Tibial nerve (tissue), 4 donors: Measurements from ENCODE around the gene PRPH. TPM values are rescaled to one million over a fixed set of nuclear protein-coding genes. Genes with fewer than 3 reads are reported as not detected.

Experiments used
- DNase-seq, 2 donors: peaks; one replicate each; pipeline ENCODE4 v3.0.0-alpha.2; 2019; ENCODE audit warnings: low spot score in 2 of 2
- H3K27ac ChIP-seq, 4 donors: fragments of 200-600 bp; sonication (generic) in 3 of 4; one replicate each; pipeline ENCODE4 v1.5.1; 2017 to 2019; ENCODE audit warnings: mild to moderate bottlenecking in 1 of 4
- H3K27me3 ChIP-seq, 2 donors: fragments of 200-600 bp; sonication (generic) in 1 of 2; one replicate each; pipeline versions ENCODE4 v1.5.1 to v1.6.0; 2017 to 2019
- H3K36me3 ChIP-seq, 3 donors: fragments of 200-600 bp; sonication (generic); one replicate each; pipeline ENCODE4 v1.5.1; 2018 to 2019
- H3K4me1 ChIP-seq, 4 donors: fragments of 200-600 bp; sonication (generic) in 3 of 4; one replicate each; pipeline ENCODE4 v1.5.1; 2017 to 2019
- H3K4me3 ChIP-seq, 4 donors: fragments of 200-600 bp; sonication (generic) in 3 of 4; one replicate each; pipeline ENCODE4 v1.5.1; 2017 to 2019; ENCODE audit warnings: mild to moderate bottlenecking in 1 of 4, moderate library complexity in 1 of 4
- H3K9me3 ChIP-seq, 4 donors: fragments of 200-600 bp; sonication (generic) in 3 of 4; one replicate each; pipeline ENCODE4 v1.5.1; 2017 to 2019
- EP300 ChIP-seq, 2 donors: sonication (generic); formaldehyde crosslinking; IDR thresholded peaks; one replicate each; pipeline ENCODE4 v1.6.1; 2017; ENCODE audit warnings: antibody characterized with exemption in 2 of 2, mild to moderate bottlenecking in 1 of 2
- POLR2A ChIP-seq, 2 donors: fragments of 450-650 bp; IDR thresholded peaks; one replicate each; pipeline ENCODE4 v1.6.1; 2017; ENCODE audit warnings: antibody characterized with exemption in 2 of 2, mild to moderate bottlenecking in 2 of 2, moderate library complexity in 2 of 2
- WGBS, 2 donors: methylation state at CpG; one replicate each; pipeline ENCODE4 v1.1.5; 2018; 5-methylcytosine and 5-hydroxymethylcytosine counted together
- total RNA-seq, 4 donors: library from RNA; depleted of rRNA; stranded (reverse); fragments of >200 nt; gene quantifications; one replicate each; pipeline ENCODE4 v1.1.0, GENCODE V29; 2016
- TF ChIP-seq, protein P1 (sequence below), 5 experiments: fragments of 200-600 bp in 3 of 5; fragments of 450-650 bp in 2 of 5; sonication (generic) in 3 of 5; IDR thresholded peaks; one replicate each; pipeline ENCODE4 v1.5.1; 2016 to 2019; ENCODE audit warnings: antibody characterized with exemption in 5 of 5, mild to moderate bottlenecking in 3 of 5, moderate library complexity in 2 of 5

Gene PRPH
- total RNA-seq, 4 donors from 2014 or later, result 0.20 to 0.84 (median 0.22) TPM; not detected in 1

DNA sequence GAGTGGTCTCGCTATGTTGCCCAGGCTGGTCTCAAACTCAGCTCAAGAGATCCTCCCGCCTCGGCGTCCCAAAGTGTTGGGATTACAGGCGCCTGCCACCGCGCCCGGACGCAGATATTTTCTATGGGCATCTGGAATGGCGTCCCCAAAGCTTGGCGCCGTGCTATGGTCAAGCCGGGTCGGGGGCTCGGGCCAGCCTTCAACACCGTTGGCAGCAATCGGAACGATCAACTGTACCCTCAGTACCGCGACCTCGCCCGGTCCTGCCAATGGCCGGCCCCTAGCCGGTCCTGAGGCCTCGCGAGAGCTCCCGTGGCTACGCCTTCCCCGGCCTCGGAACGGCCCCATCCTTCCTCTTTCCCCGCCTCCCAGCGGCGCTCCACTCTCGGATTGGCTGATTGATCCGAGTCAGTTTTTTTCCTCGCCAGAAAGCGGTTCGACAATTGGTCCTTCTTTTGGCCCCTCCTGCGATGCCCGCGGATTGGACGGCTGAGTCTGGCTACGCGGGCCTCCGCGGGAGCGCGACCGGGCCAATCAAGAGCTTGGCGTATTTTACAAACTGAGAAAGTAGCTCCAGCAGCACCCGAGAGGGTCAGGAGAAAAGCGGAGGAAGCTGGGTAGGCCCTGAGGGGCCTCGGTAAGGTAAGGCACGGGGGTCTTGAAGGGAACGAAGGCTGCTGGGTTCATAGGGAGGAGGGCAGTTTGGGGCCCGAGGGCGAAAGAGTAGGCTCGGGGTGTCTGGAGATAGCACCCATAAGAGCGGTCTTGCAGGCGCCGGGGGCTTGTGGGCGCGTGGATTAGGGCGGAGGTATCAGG is 28.0 kb downstream of the PRPH start, which contains the start of gene TROAP:
TSS of gene TROAP (plus strand) at position 548 of the 816 bp plus-strand sequence. CDS start 354 bp downstream, outside the sequence.
- TF ChIP-seq EP300 (IDR thresholded peaks at IDR 0.05) (peak; percentile 54 to 69), POLR2A (IDR thresholded peaks at IDR 0.05) (peak; percentile 29 to 40)
- TF ChIP-seq, protein P1, sequence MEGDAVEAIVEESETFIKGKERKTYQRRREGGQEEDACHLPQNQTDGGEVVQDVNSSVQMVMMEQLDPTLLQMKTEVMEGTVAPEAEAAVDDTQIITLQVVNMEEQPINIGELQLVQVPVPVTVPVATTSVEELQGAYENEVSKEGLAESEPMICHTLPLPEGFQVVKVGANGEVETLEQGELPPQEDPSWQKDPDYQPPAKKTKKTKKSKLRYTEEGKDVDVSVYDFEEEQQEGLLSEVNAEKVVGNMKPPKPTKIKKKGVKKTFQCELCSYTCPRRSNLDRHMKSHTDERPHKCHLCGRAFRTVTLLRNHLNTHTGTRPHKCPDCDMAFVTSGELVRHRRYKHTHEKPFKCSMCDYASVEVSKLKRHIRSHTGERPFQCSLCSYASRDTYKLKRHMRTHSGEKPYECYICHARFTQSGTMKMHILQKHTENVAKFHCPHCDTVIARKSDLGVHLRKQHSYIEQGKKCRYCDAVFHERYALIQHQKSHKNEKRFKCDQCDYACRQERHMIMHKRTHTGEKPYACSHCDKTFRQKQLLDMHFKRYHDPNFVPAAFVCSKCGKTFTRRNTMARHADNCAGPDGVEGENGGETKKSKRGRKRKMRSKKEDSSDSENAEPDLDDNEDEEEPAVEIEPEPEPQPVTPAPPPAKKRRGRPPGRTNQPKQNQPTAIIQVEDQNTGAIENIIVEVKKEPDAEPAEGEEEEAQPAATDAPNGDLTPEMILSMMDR (IDR thresholded peaks at IDR 0.05), result peak in 1 of 5 experiments; percentile 34
- H3K4me3 ChIP-seq, result peak within 1 kb of the TSS; percentile 52 to 97 (median 72)
- no peaks in the 10 kb centered on the region for H3K27me3 ChIP-seq
- peak within 1 kb of the TSS in 3 of 4 donors; percentile 67 to 73 (median 72) for H3K27ac ChIP-seq
- peaks cover 0 to 16% (median 4%) of the 10 kb centered on the region in 4 donors for H3K4me1 ChIP-seq
- 1% methylated on average over 64 to 65 of the region's 65 CpGs for WGBS, 2 donors
- peak; percentile 92 to 94 for DNase-seq
- H3K9me3 ChIP-seq, result no peaks in the 10 kb centered on the region
- H3K36me3 ChIP-seq, result no peaks in the 10 kb centered on the region

DNA sequence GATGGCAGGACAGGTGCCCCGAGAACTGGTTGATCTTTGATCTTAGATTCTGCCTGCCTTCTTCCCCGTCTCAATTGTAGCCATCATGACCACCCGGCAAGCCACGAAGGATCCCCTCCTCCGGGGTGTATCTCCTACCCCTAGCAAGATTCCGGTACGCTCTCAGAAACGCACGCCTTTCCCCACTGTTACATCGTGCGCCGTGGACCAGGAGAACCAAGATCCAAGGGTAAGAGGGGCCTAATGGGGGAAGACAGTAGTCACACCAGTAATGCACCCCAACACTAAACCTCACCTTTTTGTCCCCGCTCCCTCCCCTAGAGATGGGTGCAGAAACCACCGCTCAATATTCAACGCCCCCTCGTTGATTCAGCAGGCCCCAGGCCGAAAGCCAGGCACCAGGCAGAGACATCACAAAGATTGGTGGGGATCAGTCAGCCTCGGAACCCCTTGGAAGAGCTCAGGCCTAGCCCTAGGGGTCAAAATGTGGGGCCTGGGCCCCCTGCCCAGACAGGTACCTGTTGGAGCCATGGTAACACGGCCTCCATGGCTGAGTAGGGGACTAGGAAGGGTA is 28.7 kb downstream of the PRPH start:
- no peak overlapping the region for H3K27ac ChIP-seq
- WGBS, 2 donors, result 8 to 13% methylated on average over 18 to 19 of the region's 19 CpGs
- H3K9me3 ChIP-seq, result no peaks in the 10 kb centered on the region
- H3K4me1 ChIP-seq, result peaks cover 0 to 16% (median 4%) of the 10 kb centered on the region in 4 donors
- no peak for TF ChIP-seq POLR2A (IDR thresholded peaks at IDR 0.05)
- TF ChIP-seq, protein P1 (IDR thresholded peaks at IDR 0.05), result no peak
- no peak for TF ChIP-seq EP300 (IDR thresholded peaks at IDR 0.05)
- H3K4me3 ChIP-seq, result peak overlapping the region; percentile 52 to 97 (median 72)
- H3K36me3 ChIP-seq, result no peaks in the 10 kb centered on the region
- H3K27me3 ChIP-seq, result no peaks in the 10 kb centered on the region
- DNase-seq, result no peak

DNA sequence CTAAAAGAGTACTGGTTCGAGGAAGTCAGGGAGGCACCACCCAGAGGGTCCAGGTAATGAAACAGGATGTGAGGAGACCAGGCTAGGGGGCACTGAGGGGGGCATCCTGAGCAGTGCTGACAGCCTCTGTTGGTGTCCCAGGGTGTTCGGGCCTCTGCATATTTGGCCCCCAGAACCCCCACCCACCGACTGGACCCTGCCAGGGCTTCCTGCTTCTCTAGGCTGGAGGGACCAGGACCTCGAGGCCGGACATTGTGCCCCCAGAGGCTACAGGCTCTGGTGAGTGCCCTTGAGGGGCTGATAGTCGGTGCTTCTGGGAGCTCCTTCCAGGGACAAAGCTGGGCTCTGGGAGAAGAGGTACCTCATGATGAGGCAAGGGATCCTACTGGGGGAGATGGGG is 30.7 kb downstream of the PRPH start:
- Histone ChIP-seq H3K27ac (no peak overlapping the region), H3K4me1 (peaks cover 0 to 16% (median 4%) of the 10 kb centered on the region in 4 donors), H3K36me3 (no peaks in the 10 kb centered on the region), H3K4me3 (no peak overlapping the region), H3K27me3 (peaks cover 0 to 1% of the 10 kb centered on the region in 2 donors), H3K9me3 (no peaks in the 10 kb centered on the region)
- DNase-seq, result no peak
- 84 to 100% methylated on average over 5 to 6 of the region's 6 CpGs for WGBS, 2 donors
- TF ChIP-seq EP300 (IDR thresholded peaks at IDR 0.05) (no peak), POLR2A (IDR thresholded peaks at IDR 0.05) (no peak)
- TF ChIP-seq, protein P1 (IDR thresholded peaks at IDR 0.05), result no peak

DNA sequence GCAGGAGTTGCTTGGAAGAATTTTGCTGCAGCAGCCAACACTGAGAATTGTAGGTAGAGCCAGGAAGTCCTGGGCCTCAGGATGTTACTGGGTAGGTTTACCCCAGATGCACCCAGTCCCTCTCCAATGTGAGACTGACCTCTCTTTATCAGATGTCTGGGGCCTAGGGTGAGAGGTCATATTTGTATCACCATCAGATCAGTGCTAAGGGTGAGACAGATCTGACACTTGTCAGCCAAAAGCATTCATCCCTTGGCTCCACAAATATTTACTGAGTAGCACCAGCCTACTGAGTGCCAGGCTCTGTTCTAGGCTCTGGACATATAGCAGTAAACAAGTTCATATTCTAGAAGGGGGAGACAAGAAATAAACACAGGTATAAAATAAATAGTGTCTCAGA is 32.4 kb downstream of the PRPH start:
- Histone ChIP-seq H3K27me3 (peaks cover 0 to 12% of the 10 kb centered on the region in 2 donors), H3K4me3 (no peak overlapping the region), H3K27ac (no peak overlapping the region), H3K9me3 (no peaks in the 10 kb centered on the region), H3K36me3 (no peaks in the 10 kb centered on the region), H3K4me1 (peaks cover 0 to 21% (median 8%) of the 10 kb centered on the region in 4 donors)
- TF ChIP-seq, protein P1 (IDR thresholded peaks at IDR 0.05), result no peak
- no peak for TF ChIP-seq POLR2A (IDR thresholded peaks at IDR 0.05)
- TF ChIP-seq EP300 (IDR thresholded peaks at IDR 0.05), result no peak
- no peak for DNase-seq

DNA sequence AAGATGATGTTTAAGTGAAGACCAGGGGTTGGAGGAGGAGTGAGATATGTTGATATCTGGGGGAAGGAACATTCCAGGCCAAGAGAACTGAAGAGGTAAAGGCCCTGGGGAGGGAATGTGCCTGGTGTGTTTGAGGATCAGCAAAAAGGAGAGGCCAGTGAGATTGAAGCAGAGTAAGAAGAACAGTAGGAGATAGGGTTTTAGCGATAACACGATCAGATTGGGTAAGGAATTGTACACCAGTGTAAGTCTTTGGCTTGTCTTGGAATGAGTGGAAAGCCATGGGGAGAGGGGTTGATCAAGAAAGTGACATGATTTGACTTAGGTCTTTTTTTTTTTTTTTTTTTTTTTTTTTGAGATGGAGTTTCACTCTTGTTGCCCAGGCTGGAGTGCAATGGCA is 32.9 kb downstream of the PRPH start:
- Histone ChIP-seq H3K4me3 (no peak overlapping the region), H3K4me1 (peaks cover 0 to 22% (median 8%) of the 10 kb centered on the region in 4 donors), H3K27me3 (peaks cover 0 to 17% of the 10 kb centered on the region in 2 donors), H3K36me3 (no peaks in the 10 kb centered on the region), H3K27ac (no peak overlapping the region), H3K9me3 (no peaks in the 10 kb centered on the region)
- WGBS, 2 donors, result 93 to 94% methylated on average over 2 of the region's 2 CpGs
- DNase-seq, result no peak
- TF ChIP-seq POLR2A (IDR thresholded peaks at IDR 0.05), result no peak
- TF ChIP-seq, protein P1 (IDR thresholded peaks at IDR 0.05), result no peak
